IPS-11a (cell line): Measurements from ENCODE around the gene CRABP1.

ENCODE experiments used
- H3K4me3 ChIP-seq: one replicate; pipeline ENCODE4 v1.5.1; 2013; ENCODE audit warnings: low read depth, low read length, control low read depth

The CRABP1 gene

GRCh38 chr15:78340231-78341056, at the start of gene CRABP1:
CRABP1 (plus strand) TSS chr15:78340353; CDS start chr15:78340429, 76 bp downstream.
- peak within 1 kb of the TSS; percentile 60 for H3K4me3 ChIP-seq

- no peak overlapping the region for H3K4me3 ChIP-seq
Measured at GRCh38 chr15:78291052-78291451, 49.1 kb upstream of the CRABP1 start.

- no peak overlapping the region for H3K4me3 ChIP-seq
Measured at GRCh38 chr15:78291698-78292097, 48.5 kb upstream of the CRABP1 start.

- no peak overlapping the region for H3K4me3 ChIP-seq
Measured at GRCh38 chr15:78292219-78292618, 47.9 kb upstream of the CRABP1 start.

GRCh38 chr15:78299101-78299930, 40.8 kb upstream of the CRABP1 start, which contains the start of gene SKIC8:
SKIC8 (minus strand) TSS chr15:78299609; CDS start chr15:78295686, 3,923 bp downstream.
- peak within 1 kb of the TSS; percentile 99 for H3K4me3 ChIP-seq

- H3K4me3 ChIP-seq: no peak overlapping the region
Measured at GRCh38 chr15:78301326-78301725, 38.8 kb upstream of the CRABP1 start.

- no peak overlapping the region for H3K4me3 ChIP-seq
Measured at GRCh38 chr15:78301828-78302227, 38.3 kb upstream of the CRABP1 start.

GRCh38 chr15:78302579-78303312, 37.4 kb upstream of the CRABP1 start:
- no peak overlapping the region for H3K4me3 ChIP-seq

- H3K4me3 ChIP-seq: no peak overlapping the region
Measured at GRCh38 chr15:78304216-78305066, 35.7 kb upstream of the CRABP1 start.

GRCh38 chr15:78306176-78306774, 33.9 kb upstream of the CRABP1 start:
- no peak overlapping the region for H3K4me3 ChIP-seq

- no peak overlapping the region for H3K4me3 ChIP-seq
Measured at GRCh38 chr15:78307976-78308375, 32.2 kb upstream of the CRABP1 start.

GRCh38 chr15:78308422-78309032, 31.6 kb upstream of the CRABP1 start:
- no peak overlapping the region for H3K4me3 ChIP-seq

- H3K4me3 ChIP-seq: no peak overlapping the region
Measured at GRCh38 chr15:78311292-78311691, 28.9 kb upstream of the CRABP1 start.

GRCh38 chr15:78312536-78312935, 27.6 kb upstream of the CRABP1 start:
- H3K4me3 ChIP-seq: no peak overlapping the region

GRCh38 chr15:78312957-78313356, 27.2 kb upstream of the CRABP1 start:
- H3K4me3 ChIP-seq: no peak overlapping the region

- H3K4me3 ChIP-seq: no peak overlapping the region
Measured at GRCh38 chr15:78313383-78313782, 26.8 kb upstream of the CRABP1 start.

GRCh38 chr15:78314181-78314581, 26.0 kb upstream of the CRABP1 start:
- H3K4me3 ChIP-seq: no peak overlapping the region

GRCh38 chr15:78315686-78316282, 24.4 kb upstream of the CRABP1 start:
- no peak overlapping the region for H3K4me3 ChIP-seq
